Measurements from ENCODE around the gene FBF1. TPM values are rescaled to one million over a fixed set of nuclear protein-coding genes. Genes with fewer than 3 reads are reported as not detected.

The FBF1 gene
- total RNA-seq, 1 experiment from 2014 or later, result 8.3 TPM

DNA sequence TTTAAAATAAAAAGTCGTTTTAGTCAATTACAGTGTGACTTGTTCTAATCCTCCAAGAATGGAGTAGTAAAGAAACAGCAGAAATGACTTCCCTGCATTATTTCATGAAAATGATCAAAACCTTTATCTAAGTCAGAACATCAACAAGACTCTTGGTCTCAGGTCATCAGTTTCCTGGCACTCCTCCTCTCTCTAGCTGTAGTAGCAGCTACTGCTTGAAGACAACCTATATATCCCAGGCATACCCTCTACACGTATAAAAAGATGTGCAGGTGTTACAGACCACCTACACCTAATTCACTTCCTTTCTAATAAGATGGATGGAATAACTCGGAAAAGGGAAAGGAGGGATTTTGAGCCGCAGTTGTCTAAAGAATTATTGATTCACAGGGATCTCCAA is 1.6 kb upstream of the FBF1 start:
- Histone ChIP-seq H4K20me1 (ENCODE audit: control insufficient read depth, insufficient read depth, insufficient read length) (no peaks in the 10 kb centered on the region), H2BK20ac (ENCODE audit: low read depth, low read length, poor library complexity, severe bottlenecking) (no peak overlapping the region), H2BK15ac (ENCODE audit: low read depth, low read length) (no peak overlapping the region), H4K5ac (ENCODE audit: insufficient read length, low read depth, low read length) (no peak overlapping the region), H3K23ac (ENCODE audit: insufficient read length, low read depth, low read length) (no peak overlapping the region), H3K4me2 (ENCODE audit: insufficient read depth, insufficient read length, low read length) (no peak overlapping the region), H3K23me2 (ENCODE audit: insufficient read length, low read depth, low read length, poor library complexity, severe bottlenecking) (no peaks in the 10 kb centered on the region), H3K79me2 (ENCODE audit: insufficient read depth, low read length) (no peaks in the 10 kb centered on the region), H2BK120ac (ENCODE audit: low read depth, low read length, poor library complexity, severe bottlenecking) (no peak overlapping the region), H3K27me3 (ENCODE audit: insufficient read depth, low read length) (no peaks in the 10 kb centered on the region), H3K9me3 (ENCODE audit: control insufficient read depth, low read depth, low read length) (no peaks in the 10 kb centered on the region), H2BK12ac (ENCODE audit: insufficient read length, low read depth, low read length) (no peak overlapping the region), H3K9ac (ENCODE audit: extremely low read depth, insufficient read length, low read length) (no peak overlapping the region), H4K8ac (replicated peaks; ENCODE audit: insufficient read length, low read depth, low read length) (no peak overlapping the region), H2AFZ (ENCODE audit: low read length) (no peak overlapping the region), H3T11ph (ENCODE audit: low read length) (no peak overlapping the region), H2AK5ac (ENCODE audit: insufficient read length, low read length) (no peak overlapping the region), H4K91ac (ENCODE audit: insufficient read length, low read depth, low read length) (no peak overlapping the region), H3K4ac (ENCODE audit: low read depth, low read length) (no peak overlapping the region), H3K4me1 (ENCODE audit: insufficient read depth, low read length) (no peaks in the 10 kb centered on the region), H3K18ac (ENCODE audit: insufficient read length, low read depth, low read length) (no peak overlapping the region), H3K14ac (ENCODE audit: insufficient read depth, low read length) (no peak overlapping the region), H3K56ac (ENCODE audit: insufficient read length, low read depth, low read length) (no peak overlapping the region), H3K27ac (ENCODE audit: insufficient read length, low read depth, low read length) (no peak overlapping the region), H2BK5ac (ENCODE audit: insufficient read length, low read length) (no peak overlapping the region), H3K79me1 (ENCODE audit: insufficient read depth, low read depth, low read length, poor library complexity, severe bottlenecking) (no peaks in the 10 kb centered on the region)
- Mint-ChIP-seq H3K9me3 (no peaks in the 10 kb centered on the region; a peak in 1 of 5 replicates), H3K4me1 (peaks cover 12 to 15% of the 10 kb centered on the region in 2 experiments), H3K27ac (peak overlapping the region in 1 of 3 experiments; percentile 56; a peak in 2 of 7 replicates), H3K27me3 (ENCODE audit: low read depth) (no peaks in the 10 kb centered on the region), H3K36me3 (ENCODE audit: insufficient read depth in 1 of 3, low read depth in 3 of 3) (peaks cover 0 to 23% (median 10%) of the 10 kb centered on the region in 3 experiments; a peak in 4 of 7 replicates), H3K4me3 (no peak overlapping the region)
- no peak for DNase-seq
- no peak for TF ChIP-seq CTCF (conservative IDR thresholded peaks at IDR 0.05)
- WGBS (ENCODE audit: extremely low coverage, insufficient read length, low lambda C conversion rate), result no CpG with 5 or more reads among the region's 4 CpGs

Measured in H9 (cell line).